ENCODE data around the gene CYP26B1. TPM values are rescaled to one million over a fixed set of nuclear protein-coding genes. Genes with fewer than 3 reads are reported as not detected.

Gene CYP26B1
- total RNA-seq, 3 donors from 2014 or later: 0.82 to 9.5 (median 2.5) TPM

DNA sequence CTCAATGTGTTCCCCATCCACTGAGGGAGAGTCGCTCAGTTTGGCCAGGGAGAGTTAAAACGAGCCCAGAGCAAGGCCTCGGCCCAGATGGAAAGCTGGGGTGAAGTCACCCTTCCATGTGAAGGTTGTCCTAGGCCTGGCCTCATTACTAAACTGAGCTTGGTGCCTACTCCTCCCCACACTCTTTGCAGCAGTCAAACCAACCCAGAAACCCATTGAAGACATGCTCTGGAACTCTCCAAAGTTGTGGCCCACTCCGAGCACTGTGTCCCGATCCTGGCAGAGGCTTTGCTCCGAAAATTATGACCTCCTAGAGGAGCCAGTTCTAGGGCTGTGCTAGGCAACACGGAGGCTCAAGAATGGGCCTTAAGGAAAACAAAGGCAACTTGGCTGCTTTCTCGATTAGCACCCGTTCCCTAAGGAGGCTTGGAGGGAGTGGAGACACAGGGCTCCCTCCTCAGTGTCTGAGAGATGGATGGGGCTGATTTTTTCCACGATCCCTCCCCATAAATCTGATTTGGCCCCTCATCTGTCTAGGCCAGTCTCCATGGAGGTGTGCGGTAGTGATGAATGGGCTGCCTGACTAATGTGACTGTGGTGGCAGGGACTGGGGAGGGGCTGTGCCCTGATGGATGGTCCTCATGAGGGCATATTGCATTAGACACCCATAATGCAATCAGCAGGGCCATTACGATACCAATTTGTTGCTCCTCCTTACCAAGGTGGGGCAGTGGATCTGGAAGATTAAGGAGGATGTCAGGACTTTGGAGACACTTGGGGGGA, 11.7 kb upstream of the CYP26B1 start:
- intact Hi-C loops (cut with DNase I, micrococcal nuclease): loop anchor here (5.0 to 10.0 kb wide), 2 partner anchors 612 to 615 kb away; no protein-coding TSS in a partner anchor
- Histone ChIP-seq H3K36me3 (ENCODE audit: low read depth) (no peaks in the 10 kb centered on the region), H3K4me1 (ENCODE audit: low read depth) (no peaks in the 10 kb centered on the region), H3K9me3 (no peaks in the 10 kb centered on the region), H3K4me3 (no peak overlapping the region)
- DNase-seq (no peak), ATAC-seq (no peak)
- TF ChIP-seq, protein P1, sequence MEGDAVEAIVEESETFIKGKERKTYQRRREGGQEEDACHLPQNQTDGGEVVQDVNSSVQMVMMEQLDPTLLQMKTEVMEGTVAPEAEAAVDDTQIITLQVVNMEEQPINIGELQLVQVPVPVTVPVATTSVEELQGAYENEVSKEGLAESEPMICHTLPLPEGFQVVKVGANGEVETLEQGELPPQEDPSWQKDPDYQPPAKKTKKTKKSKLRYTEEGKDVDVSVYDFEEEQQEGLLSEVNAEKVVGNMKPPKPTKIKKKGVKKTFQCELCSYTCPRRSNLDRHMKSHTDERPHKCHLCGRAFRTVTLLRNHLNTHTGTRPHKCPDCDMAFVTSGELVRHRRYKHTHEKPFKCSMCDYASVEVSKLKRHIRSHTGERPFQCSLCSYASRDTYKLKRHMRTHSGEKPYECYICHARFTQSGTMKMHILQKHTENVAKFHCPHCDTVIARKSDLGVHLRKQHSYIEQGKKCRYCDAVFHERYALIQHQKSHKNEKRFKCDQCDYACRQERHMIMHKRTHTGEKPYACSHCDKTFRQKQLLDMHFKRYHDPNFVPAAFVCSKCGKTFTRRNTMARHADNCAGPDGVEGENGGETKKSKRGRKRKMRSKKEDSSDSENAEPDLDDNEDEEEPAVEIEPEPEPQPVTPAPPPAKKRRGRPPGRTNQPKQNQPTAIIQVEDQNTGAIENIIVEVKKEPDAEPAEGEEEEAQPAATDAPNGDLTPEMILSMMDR (IDR thresholded peaks at IDR 0.05): no peak

DNA sequence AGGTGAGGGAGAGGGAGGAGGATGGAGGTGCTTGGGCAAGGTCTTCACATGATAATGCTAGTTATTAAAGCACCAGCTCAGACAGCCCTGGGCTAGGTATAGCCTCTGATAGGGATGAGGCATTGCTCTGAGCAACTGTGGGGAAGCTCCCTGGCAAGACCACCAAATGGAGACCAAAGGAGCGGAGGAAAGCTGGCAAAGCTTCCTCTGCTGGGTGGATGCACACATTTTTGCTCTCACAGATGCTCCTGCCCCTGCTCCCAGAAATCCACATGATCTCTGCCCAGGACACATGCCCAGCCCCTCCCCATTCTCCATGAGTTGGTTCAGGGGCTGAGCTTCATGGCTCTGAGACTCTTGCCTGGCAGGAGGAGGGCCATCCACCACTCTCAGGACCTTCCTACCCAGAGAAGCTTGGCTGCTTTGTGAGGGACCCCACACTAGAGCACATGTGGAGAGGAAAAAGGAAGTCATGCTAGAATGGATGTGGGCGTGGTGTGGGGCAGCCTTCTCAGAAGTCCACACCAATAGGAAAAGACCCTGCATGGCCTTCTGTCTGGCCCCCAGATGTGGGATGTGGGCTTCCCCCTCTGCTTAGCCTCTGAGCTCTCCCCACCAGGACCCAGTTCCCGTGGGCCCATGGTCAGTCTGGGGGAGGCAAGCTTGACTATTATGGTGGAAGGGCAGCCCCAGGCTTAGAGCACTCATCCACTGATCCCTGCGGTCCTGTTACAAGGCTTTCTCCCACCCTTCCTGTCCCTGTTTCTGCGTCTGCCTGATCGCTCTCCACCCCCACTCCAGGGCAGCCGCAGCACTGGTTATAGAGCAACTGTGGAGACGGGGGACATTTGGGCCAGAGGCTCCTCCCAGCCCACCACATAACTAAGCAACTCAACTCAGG, 10.5 kb upstream of the CYP26B1 start:
- DNase-seq: no peak
- H3K4me3 ChIP-seq: no peak overlapping the region
- no peaks in the 10 kb centered on the region for H3K4me1 ChIP-seq (ENCODE audit: low read depth)
- intact Hi-C loops (cut with DNase I, micrococcal nuclease): loop anchor here (5.0 to 10.0 kb wide), 2 partner anchors 611 to 613 kb away; no protein-coding TSS in a partner anchor
- H3K36me3 ChIP-seq (ENCODE audit: low read depth): no peaks in the 10 kb centered on the region
- no peaks in the 10 kb centered on the region for H3K9me3 ChIP-seq
- TF ChIP-seq, protein P1 (IDR thresholded peaks at IDR 0.05): no peak
- ATAC-seq: no peak

DNA sequence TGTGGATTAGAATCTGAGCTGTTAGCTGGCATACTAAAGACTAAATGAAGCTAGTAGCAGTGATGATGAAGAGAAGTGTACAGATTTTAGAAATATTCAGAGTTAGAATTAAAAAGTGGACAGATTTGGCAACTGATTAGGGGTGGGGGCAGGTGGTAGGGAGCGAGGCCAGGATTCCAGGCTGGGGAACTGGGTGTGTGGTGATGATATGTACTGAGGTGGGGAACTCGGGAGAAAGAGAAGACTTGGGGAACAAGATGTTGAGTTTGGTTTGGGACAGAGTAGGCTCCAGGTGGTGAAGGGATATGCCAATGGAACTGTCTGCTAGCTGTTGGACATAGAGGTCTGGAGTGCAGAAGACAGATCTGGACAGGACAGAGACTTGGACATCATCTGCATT, 9.2 kb upstream of the CYP26B1 start:
- no peaks in the 10 kb centered on the region for H3K4me1 ChIP-seq (ENCODE audit: low read depth)
- no peaks in the 10 kb centered on the region for H3K36me3 ChIP-seq (ENCODE audit: low read depth)
- H3K4me3 ChIP-seq: no peak overlapping the region
- DNase-seq (no peak), ATAC-seq (no peak)
- intact Hi-C loops (cut with DNase I, micrococcal nuclease): loop anchor here (5.0 to 10.0 kb wide), 2 partner anchors 610 to 612 kb away; no protein-coding TSS in a partner anchor
- H3K9me3 ChIP-seq: no peaks in the 10 kb centered on the region
- TF ChIP-seq, protein P1 (IDR thresholded peaks at IDR 0.05): no peak

DNA sequence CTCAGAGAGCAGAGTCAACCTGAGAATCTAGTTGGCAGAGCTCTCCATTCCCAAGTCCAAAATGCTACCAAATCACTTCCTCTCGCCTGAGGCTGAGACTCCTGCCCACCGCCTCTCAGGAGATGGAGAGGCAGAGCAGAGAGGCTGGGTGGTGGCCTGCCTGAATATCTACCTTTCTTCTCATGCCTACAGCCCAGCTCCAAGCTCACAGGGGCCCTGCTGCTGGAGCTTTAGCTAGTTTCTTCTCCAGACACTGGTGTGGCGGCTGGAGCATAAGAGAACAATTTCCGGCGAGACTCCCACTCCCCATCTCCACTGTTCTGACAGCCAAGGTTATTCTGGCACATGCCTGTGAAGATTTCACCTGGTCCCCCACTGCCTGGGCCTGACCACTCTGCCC, 8.1 kb upstream of the CYP26B1 start:
- H3K4me1 ChIP-seq (ENCODE audit: low read depth): no peaks in the 10 kb centered on the region
- ATAC-seq (no peak), DNase-seq (no peak)
- H3K36me3 ChIP-seq (ENCODE audit: low read depth): no peaks in the 10 kb centered on the region
- intact Hi-C loops (cut with DNase I, micrococcal nuclease): loop anchor here (5.0 to 10.0 kb wide), 2 partner anchors 608 to 611 kb away; no protein-coding TSS in a partner anchor
- no peaks in the 10 kb centered on the region for H3K9me3 ChIP-seq
- TF ChIP-seq, protein P1 (IDR thresholded peaks at IDR 0.05): no peak
- no peak overlapping the region for H3K4me3 ChIP-seq

DNA sequence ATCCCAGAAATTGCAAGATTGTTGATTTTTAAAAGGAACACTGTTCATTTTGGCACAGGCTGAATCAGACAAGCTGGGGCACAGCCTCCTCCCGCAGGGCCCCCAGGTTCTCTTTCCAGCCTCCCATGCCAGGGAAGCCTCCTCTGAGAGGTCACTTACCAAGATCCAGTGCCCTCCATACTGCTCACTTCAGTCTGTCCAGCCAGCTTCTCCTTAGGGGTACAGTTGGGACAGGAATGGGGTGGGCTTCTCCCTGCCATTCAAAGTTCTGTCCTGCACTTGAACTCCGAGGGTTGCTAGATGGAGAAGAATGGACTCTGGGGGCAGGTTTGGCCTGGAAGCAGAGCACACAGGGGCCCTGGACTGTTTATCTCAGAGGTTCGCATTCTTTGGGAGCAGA, 7.5 kb upstream of the CYP26B1 start:
- ATAC-seq: no peak
- no peak for DNase-seq
- Histone ChIP-seq H3K4me1 (ENCODE audit: low read depth) (peaks cover 3% of the 10 kb centered on the region), H3K9me3 (no peaks in the 10 kb centered on the region), H3K4me3 (no peak overlapping the region), H3K36me3 (ENCODE audit: low read depth) (no peaks in the 10 kb centered on the region)
- TF ChIP-seq, protein P1 (IDR thresholded peaks at IDR 0.05): no peak
- intact Hi-C loops (cut with DNase I, micrococcal nuclease): loop anchor here (5.0 to 10.0 kb wide), 2 partner anchors 608 to 610 kb away; no protein-coding TSS in a partner anchor
